GM19438 (cell line): ENCODE data around the gene LMCD1.

Experiments
- ATAC-seq: cut with Tn5 transposase; IDR thresholded peaks from one replicate; pipeline ENCODE4 v1.9.1; 2021; ENCODE audit warnings: low read depth; ENCODE audit not compliant: unreplicated experiment

The LMCD1 gene

DNA sequence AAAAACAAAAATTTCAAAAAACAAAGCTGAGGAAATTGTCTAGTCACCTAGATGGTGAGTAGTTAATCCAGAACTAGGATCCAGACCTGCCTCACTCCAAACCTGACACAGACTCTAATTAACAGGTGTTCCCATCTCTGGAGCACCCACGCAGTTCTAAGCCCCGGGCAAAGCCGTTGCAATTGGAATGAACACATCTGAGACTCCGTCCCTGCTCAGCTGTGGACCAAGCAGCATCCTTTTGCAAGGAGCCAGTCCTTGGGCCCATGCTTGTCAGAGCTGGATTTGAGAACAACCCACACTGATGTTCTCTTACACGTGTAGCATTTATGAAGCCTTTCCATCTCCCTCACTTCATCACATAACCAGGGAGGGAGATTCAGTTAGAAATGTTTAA is 54.8 kb downstream of the LMCD1 start:
- ATAC-seq, result no peak

DNA sequence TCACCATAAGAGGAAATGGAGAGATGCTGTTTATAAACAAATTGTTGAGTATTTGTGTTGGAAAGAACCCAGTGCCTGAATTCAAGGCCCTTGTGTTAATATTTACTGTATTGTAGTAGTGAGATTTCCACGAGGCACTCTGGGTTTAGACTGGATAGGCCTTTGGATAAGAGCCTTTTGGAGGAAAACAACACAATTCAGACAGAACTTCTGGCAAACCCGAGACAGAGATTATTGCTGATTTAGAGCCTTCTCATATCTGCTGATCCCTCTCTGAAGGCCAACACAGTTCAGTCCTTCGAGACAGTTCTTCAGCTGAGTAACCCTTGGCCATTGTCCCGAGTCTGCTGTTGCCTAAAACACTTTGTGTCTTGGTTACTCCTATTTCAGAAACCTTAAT is 55.7 kb downstream of the LMCD1 start:
- ATAC-seq, result no peak

DNA sequence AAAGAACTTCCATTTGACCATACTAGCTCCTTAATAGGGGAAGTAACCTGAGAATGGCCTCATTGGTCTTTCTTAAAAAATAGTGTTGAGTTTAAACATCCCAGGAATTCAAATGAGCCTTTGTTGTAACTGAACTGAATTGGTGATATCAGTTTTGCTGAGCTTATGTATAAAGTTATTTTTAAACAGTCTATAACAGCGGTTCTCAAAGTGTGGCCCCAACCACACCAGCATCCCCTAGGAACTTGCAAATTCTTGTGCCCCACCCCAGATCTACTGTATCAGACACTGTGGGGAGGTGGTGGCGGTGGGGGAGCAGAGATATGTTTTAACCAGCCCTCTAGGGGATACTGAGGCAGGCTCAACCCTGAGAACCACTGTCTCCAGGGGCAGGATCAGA is 57.0 kb downstream of the LMCD1 start:
- no peak for ATAC-seq

DNA sequence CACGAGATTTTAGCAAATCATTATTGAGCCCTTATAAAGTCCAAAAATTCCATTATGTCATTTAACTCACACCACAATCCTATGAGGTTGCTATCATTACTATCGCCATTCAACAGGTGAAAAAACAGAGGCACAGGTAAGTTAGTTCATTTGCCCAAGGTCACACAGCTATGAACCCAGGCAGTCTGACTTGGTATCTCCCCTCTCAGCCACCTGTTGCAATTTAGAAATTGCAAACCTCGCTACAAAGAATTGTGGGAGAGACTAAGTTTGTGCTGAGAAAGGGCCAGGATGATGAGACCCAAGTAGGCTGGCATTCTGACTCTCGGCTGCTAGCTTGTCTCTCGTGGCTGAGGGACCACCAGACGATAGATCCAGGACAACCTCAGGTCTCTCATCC is 57.7 kb downstream of the LMCD1 start:
- no peak for ATAC-seq

DNA sequence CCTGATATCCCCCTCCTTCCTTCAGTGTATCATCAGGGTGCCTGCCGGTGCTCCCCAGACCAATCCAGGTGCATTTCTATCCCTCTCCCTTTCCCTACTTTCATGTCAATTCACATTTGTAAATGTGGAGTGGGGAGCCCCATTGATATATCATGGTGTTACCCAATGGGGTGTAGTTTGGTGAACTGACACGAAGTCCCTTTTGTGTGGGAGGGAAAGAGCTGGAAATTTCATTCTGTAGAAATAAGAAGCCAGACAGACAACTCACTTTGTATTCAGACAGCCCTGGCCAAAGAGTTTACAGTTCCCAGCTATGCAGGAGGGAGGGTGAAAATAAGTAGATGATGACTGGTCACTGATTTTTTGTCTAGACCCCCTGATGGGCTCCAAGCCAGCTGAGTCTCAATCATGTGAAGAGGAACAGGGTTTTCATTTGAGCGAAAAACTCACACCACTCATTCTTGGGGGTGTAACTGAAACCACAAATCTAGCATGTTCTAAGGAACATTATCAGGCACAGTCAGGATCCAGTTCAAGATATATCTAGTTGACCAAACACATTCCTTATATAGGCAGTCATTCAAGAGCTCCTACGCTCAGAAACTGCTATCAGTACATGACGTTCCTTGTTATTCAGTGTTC is 58.9 kb downstream of the LMCD1 start:
- ATAC-seq, result no peak

DNA sequence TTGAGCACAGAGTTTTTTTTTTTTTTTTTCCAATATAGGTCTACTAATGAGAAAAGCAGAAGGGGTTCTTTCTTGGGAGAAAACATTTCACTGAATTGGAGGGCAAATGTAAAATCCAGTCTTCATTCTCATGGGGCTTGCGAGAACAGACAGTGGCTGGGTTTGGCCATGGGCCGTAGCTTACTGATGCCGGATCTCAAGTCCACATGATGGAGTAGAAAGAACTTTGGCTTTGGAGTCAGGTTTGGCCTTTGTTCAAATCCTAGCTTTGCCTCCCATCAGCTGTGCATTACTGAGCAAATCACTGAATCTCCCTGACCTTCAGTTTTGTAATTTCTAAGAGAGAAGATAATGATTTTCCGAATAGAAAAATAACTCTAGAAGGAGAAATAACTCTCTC is 59.7 kb downstream of the LMCD1 start:
- no peak for ATAC-seq

DNA sequence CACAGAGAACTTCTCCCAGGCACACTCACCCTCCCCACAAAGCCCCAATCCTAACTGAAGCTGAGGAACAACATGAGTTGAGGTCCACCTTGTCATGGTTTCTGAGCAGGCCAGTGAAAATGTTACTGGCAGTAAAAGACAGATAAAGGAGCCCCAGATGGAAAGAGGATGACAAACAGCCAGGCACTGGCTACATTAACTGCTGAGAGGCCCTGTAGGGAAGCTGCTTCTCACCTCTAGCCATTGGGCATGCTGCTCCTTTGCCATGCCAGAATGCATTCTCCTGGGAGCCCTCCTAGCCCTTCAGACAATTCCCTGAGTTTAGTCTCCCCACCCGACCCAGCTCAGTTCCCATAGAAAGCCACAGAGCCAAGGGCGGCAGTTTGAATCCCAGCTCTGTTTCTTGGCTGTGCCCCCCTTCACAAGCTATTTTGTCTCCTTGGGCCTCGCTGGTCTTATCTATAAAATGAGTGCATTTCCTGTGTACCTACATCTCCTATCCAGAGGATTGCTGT is 60.5 kb downstream of the LMCD1 start:
- ATAC-seq, result no peak

DNA sequence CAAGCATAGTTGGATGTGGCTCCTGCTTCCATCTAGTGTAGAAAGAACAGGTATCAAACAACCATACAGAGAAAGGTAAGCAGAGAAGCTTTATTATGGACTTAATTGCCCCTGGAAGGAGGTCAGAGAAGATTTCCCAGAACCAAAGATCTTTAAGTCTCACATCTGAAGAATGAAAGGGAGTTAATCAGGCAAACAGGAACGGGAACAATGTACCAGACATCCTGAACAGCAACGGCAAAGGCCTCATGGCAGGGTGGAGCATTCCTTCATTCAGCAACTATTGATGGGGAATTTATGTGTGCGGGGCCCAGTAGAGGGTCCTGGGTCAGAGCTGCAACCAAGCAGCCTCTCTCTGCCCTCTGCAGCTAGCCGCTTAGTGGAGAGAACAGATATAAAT is 61.5 kb downstream of the LMCD1 start:
- ATAC-seq, result no peak

DNA sequence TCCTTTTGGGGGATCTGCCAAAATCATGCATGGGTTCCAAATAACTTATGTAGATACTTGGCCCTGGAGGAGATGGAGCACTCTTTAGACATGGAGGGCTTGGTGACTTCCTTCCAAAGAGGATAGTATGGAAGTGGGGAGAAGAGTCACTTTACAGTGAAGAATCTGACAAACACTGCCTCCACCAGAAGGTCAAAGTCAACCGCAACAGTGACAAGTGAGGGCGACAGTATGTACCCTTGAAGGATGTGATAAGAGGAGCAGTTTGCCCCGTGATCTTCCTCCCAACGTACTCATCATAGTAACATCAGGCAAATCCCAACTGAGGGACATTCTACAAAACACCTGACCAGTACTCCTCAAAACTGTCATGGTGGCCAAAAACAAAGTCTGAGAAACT is 62.0 kb downstream of the LMCD1 start:
- no peak for ATAC-seq

DNA sequence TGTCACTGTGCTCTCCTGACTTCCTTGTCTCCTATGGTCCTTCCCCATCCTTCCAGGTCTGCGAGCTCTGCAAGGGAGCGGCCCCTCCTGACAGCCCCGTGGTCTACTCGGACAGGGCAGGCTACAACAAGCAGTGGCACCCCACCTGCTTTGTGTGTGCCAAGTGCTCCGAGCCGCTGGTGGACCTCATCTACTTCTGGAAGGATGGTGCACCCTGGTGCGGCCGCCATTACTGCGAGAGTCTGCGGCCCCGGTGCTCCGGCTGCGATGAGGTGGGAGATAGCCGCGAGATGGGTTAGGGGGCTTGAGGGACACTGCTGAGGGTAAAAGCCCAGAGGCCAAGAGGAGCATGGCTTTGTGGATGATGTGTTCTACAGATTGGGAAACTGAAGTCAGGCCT is 63.8 kb downstream of the LMCD1 start:
- no peak for ATAC-seq

DNA sequence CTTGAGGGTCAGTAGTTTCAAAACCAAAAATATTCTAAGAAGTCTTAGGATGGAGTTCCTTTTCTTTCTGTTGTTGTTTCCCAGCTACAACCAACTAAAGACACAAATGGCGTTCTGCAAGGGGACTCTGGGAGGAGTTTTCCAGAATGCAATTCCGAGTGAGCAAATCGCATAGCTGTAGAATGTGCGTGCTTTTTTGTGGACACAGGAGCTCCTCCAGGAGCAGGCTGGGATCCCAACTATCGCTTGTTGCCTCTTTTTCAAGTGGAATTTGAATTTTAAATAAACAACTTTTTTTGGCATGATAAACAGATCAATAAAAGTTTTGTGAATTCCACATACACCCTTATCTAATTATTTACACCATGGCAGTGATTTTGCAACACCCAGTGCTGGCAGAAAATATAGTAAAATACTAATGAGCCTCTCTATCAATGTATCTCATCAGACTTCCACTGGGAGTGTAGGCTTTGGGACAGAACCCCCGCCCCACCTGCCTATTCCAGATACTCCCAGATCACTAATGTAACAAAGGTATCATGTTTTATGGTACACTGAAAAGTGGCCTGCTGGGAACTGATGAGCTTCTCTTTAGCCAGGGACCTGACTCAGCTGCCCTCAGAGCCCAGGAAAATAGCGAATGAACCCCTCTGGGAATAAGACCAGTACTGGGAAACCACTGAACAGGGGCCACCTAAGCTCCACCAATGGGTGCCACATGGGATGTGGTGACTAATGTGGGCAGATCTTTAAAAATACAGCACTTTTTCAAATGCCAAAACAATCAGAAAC is 66.4 kb downstream of the LMCD1 start:
- no peak for ATAC-seq

DNA sequence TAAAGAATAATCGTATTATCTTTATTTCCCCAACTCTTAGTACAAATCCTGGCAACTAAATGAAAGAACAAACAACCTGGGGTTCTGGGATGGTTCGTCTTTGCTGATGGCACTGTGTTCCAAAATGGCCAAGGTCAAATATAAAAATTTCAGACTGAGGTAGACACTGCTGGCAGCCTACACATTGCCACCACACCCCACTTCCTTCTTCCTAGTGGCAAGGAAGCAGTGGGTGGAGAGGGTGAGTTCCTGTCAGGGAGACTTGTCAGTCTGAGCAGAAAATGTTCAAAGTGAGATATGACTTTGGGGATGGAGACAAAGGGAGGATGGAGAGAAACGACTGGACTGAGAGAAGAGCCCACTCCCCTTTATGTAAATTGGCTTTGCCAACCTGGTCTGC is 69.6 kb downstream of the LMCD1 start:
- no peak for ATAC-seq

DNA sequence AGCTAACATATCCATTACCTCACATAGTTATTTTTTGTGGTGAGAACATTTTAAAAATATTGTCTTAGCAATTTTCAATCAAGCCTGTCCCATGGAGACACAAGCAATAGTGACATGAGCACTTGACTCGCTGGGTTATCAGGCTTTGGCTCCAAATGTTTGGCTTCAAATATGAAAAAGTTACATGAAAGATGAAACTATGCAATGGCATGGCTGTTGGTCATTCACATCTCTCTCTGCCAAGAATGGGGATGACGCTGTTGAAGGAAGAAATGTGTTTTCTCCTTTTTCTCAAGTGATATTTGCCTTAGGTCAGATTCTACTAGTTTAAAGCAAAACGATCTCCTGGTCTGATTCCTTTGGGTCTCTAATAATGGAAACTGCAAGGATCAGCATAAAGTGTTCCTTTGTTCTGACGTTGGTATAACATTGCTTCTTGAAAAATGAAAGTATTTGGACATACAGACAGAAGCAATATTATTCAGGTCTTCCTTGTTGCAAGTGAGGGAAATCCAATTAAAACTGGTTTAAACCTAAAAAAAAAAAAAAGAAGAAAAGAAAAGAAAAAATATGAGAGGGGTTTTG is 71.8 kb downstream of the LMCD1 start:
- no peak for ATAC-seq

DNA sequence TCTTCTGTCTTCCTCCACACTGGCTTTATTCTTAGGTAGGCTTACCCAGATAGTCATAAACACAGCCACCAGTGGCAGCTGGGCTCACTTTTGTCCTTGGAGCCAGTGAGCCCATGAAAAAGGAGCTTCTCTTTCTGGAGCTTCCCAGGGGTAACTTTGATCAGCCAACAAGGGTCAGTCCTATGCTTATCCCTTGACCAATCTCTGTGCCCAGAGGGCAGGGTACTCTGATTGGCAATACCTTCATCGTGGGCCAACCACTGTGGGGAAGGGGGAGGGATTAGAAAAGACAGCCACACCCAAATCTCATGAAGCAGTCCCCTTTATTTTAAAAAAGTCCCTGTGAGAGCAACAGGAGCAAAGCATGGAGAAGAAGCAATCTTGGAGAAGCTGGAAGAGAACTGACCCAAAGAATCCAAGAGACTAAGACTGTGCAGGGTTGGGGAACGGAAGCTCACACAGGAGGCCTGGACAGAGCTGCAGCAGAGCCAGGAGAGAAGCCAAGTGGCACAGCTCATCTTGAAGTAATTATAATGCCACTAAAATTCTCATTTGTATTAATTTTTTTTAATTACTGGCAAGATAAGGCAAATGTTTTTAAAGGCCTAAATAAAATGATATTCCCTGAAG is 72.5 kb downstream of the LMCD1 start:
- no peak for ATAC-seq

DNA sequence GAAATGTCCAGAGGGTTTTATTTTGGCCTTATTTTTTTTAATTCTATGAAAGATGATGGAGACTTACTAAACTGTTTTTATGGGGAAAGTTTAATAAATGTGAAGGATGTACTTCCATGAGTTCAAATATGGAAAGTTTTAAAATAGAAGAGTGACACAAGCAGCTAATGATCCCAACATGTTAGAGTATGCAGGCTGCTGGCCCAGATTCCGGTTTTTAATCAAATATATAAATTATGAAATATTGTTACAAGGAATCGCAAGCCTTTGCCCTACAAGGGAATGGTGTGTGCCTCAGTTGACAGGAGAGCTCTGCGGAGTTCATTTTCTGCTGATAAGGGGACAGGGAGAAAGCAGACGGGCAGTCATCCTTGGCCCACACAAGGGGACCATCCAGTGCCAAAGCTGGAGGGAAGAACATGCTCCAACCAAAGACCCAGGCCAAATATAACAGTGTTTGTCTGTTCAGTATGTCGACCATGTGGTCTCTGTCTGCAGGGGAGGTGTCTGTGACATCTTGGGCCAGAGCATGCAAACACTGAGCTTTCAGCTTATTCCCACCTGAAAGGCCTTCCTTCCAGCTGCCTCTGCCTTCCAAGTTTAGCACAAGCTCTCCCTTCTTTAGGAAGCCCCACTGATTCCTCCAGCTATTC is 73.2 kb downstream of the LMCD1 start:
- no peak for ATAC-seq

DNA sequence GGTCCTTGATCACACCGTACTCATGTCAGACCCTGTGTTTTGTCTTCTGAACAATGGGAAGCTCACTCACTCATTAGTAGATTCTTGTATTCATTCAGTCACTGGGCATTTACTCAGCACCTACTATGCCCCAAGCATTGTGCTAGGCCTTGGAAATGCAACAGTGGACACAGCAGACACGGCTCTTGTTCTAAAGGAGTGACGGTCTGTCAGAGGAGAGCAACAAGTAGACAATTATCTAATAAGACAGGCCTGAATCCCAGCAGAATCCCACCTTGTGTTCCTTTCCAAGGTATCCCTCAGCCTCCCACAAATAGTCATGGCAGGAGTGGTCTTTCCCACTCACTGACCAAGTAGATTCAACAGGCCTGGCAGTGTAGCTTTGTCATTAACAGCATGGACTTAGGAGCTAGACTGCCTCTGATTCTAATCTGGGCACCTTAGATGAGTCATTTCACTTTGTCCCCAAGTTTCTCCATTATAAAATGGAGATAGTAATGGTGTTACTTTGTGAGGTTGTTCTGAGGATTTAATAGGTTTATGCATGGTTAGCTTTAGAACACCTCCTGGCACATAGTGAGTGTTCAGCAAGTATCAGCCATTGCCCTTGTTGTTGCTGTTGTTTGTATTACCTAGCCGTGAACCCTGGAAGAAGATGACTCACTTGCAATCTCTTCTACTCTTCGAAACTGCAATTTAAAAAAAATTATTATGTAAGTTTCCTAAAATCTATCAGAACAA is 73.9 kb downstream of the LMCD1 start:
- no peak for ATAC-seq

DNA sequence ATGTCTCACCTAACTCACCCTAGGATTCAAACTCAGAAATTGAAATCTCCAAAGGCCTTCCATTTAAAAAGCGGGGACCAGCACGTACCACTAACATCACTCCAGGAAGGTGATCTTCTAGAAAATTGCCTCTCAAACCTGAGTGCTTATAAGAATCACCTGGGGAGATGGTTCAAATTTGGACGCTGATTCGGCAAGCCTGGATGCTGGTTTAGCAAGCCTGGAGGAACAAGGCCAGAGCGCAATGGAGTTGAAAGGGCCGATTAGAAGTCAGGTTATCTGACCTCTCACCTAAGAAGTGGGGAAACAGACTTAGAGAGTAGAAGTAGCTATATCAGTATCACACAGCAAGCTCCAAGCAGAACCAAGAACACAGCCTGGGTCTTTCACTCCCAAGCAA is 74.8 kb downstream of the LMCD1 start:
- ATAC-seq, result no peak

DNA sequence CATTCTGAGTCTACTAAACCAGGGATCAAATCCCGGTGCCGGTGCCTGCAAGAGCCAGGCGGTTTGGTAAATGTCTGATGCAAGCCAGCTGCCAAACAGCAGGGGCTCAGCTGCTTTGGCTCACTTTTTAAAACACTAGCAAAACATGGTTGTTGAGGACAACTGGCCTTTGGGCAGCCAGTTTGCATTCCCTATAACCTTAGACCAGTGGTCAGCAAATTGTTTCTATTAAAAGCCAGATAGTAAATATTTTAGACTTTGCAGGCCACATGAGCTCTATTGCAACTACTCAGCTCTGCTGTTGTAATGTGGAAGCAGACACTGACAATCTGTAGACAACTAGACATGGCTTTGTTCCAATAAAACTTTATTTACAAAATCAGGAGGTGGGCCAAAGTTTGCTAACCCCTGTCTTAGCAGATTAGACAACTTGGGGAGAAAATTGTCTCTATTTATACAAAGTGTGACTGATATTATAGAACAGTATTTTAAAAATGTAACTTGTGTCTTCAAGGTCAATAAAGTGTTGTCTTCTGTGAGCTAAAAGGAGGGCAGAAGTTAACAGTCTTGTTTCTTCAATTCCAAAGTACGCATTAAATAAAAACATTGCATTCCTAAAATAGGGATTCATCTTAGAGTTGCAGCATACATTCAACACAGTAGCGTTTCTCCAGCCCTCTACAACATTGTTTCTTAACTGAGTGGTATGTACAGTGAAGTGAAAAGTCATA is 75.4 kb downstream of the LMCD1 start:
- no peak for ATAC-seq

DNA sequence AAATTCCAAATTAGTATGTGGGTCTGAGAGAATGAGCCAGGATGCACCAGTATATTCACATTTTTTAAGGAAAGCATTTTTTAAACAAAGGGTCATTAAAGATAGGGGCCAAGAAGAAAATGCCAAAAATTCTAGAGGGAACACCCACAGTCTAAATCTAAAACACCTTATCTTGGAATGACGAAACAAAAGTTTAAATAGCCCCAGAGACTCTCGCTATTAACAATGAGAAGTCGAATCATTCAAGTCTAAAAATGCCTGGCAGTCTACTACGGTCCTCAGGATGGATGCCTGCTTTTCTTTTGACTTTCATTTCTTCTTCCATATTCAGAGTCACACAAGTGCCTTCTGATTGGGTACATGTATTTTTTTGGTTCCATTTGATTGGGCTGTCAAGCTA is 76.7 kb downstream of the LMCD1 start:
- no peak for ATAC-seq

DNA sequence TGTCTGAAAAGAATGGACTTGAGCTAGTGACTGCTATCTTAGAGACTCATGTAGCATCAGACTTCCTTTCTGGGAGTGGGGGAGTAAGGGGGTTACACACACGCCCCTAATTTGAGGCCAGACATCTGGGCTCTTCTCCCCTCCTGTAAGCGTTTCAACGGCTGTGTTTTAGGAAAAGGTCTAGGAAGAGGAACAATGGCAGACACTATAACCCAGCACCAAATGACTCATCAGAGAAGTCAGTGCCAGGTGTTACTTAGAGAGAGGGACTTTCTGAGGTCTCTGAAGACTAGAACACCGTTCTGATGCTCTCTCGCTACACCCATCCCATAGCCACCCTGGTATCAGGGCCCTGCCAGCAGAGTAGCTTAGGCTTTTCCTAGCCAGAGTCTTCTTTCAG is 77.5 kb downstream of the LMCD1 start:
- peak; percentile 97 for ATAC-seq
